Mammary epithelial cell (primary cell): ENCODE results near the gene COG5.

ENCODE experiments used
- CTCF ChIP-seq, 2 donors: IDR thresholded peaks in 1 of 2; conservative IDR thresholded peaks in 1 of 2; 2 replicates each; pipeline ENCODE4 v1.5.1; 2011 to 2012; ENCODE audit warnings: inconsistent platforms in 2 of 2, low read length in 2 of 2, mild to moderate bottlenecking in 2 of 2, control low read depth in 1 of 2, low read depth in 1 of 2; ENCODE audit not compliant: insufficient read depth in 1 of 2; ENCODE audit errors: extremely low read depth in 1 of 2
- EZH2 ChIP-seq: IDR thresholded peaks from 2 replicates; pipeline ENCODE4 v1.6.1; 2012; ENCODE audit warnings: low read length, inconsistent platforms, borderline replicate concordance

DNA sequence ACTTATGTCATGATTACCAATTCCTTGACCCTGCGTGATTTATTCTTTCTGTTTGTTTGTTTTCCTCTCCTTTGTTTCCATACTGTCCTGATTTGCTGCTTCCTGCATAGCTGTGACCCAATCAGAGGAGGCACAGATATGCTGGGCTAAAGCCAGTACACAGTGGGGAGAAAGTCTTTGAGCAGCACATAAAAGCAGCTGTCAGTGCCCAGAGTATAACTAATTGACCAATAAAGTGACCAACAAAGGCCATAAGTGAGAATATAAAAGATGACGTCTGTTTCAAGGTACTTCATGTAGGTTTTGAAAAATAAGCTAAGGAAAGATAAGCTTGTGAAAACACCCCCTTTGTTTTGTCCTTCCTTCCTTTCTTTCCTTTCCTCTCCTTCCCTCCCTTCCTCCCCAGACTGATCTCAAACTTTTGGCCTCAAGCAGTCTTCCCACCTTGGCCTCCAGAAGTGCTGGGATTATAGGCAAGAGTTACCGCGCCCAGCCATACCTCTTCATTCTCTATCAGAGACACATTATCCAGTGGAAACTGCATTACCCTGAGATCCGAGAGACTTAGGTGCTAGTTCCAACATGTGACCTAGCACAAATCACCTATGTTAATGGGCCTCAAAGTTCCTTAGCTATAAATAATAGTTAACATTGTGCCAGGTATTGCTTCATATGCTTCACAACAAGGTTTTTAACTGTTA lies 33.3 kb upstream of the COG5 start:
- TF ChIP-seq CTCF (conservative IDR thresholded peaks at IDR 0.05 in 1 of 2, IDR thresholded peaks at IDR 0.05 in 1 of 2; ENCODE audit: extremely low read depth in 1 of 2, insufficient read depth in 1 of 2, low read depth in 1 of 2, low read length in 2 of 2) (no peak), EZH2 (no peak)
